HG02852 (cell line): Measurements from ENCODE around the gene AK8.

Source experiments
- ATAC-seq: cut with Tn5 transposase; IDR thresholded peaks from one replicate; pipeline ENCODE4 v1.9.1; 2021; ENCODE audit warnings: mild to moderate bottlenecking, moderate library complexity; ENCODE audit not compliant: unreplicated experiment

AK8 gene

DNA sequence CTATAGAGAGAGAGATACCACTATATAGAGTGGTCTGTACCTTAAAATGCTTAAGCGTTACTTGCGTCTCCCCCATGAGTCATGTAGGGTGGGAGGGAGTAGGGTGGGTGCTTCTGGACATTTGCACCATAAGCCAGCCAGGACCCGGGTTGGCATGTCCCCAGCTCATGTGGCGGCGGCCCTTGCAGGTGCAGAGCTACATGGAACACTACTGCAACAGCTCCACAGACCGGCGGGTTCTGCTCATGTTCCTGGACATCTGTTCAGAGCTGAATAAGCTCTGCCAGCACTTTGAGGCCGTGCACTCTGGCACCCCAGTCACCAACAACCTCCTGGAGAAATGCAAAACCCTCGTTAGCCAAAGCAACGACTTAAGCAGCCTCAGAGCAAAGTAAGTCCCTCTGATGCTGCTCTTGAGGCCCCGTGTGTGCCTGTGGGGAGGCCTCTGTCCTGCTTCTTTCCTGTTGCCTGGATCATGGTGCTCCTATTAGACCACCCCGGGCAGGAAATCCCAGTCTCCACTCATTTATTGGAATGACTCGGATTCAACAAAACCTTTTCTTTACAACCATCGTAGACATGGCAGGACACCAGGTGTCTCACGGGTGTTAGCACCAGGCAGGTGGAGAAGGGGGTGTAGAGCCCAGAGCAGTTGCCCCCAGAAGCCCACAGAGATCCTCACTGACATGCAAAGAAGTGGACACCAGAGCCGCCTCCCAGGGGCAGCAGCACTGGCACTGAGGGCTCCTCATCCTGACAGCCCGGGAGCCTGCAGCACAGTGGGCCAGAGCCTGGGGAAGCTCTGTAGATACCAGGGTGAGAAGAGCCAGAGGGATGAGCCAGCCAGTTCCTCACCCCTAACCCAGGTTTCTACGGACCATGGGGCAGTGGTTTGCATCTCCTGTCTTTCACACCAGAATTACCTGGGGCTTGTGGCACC, 9.4 kb upstream of the AK8 start:
- no peak for ATAC-seq

DNA sequence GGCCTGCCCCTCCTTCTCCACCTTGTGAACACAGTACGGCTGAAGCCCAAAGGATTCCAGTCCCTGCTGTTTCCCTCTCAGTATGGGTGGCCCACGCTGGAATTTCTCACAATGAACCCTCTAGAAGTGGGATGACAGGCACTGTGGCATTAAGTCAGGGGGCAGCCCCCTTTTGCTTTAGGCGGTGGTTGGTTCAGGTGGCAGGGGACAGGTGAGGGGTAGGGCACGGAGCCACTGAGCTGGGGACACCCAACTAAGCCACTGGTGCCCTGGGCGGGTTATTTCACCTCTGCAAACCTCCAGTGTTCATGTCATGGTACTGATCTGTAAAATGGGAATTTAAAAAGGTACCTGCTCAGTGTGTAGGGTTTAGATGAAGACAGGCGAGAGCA, 8.2 kb upstream of the AK8 start:
- ATAC-seq = no peak

DNA sequence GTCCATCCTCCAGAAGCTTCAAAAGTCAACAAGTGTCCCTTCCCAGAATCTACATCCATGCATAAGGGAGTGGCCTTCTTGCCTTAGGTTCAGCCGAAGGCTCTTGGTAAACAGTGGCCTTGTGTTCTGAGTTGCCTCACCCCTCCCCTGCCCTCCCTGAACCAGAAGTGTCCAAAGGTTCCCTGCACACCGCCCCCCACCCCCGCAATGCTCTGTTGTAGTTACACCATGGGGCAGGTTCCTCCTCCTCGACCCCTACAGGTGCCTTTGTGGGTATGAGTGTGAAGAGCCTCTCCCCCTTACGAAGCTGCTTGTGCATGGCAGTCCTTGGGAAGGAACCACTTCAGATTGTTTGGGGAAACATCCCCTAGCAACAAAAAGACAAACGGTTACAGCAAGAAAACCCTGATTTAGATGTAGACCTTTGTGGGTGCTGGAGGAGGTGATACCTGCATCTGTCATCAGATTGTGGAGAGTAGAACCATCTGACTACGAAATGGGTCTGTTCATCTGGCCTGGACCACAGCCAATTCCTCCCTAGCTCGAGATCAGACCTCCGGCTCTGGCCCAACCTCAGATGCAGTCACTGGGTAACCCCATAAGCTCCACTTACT, 7.7 kb upstream of the AK8 start:
- ATAC-seq = no peak

DNA sequence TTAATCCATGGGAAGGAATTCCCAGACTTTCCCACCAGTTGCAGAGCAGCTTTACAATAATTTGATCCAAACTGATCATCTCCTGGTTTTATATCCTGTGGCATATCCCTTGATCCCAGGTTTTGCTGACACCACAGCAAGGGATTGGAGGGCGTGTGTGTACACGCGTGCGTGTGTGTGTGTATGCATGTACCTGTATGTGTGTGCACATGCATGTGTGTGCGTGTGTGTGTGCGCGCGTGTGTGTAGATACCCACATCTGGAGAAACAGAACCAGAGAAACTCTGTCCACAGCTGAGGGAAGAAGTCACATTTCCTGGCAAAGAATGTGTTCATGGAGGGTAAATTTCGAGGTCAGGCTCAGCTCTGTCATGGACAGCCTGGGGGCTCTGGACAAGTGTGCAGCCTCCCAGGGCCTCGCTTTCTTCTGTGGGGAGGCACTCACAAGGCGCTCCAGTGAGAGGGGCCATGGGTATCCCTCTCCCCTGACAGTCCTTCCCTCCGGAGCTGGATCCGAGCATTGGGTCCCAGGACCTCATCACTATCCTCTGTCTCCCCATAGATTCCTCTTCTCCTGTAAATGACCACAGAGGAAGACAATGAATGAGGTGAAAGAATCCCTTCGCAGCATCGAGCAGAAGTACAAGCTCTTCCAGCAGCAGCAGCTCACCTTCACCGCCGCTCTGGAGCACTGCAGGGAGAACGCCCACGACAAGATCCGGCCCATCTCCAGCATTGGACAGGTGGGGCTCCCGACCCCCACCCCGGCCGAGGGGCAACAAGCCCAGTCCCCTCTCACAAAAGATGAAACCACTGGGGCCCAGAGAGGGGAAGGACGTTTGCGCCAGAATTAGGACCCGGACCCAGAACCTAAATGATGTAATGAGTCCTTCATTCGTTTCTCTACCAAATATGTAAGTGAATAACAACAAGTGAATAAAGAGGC, 5.5 kb upstream of the AK8 start:
- ATAC-seq = no peak

DNA sequence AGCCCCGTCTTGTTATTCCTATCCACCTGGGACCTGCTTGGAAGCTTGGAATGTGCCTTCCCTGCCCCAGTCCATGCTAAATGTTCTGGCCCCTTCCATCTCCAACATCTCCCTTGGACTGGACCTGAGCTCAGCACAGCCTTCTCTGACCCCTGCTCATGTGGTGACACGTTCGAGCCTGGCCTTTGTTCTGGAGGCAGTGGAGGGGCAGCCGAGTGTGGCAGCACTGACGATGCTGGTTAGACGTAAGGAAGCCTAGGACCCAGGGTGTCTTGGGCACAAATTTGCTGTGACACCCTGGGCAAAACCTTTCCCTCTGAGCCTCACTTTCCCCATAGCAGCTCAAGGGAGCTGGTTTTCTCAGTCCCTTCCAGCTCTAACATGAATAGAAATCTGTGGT, 4.5 kb upstream of the AK8 start:
- ATAC-seq = no peak

DNA sequence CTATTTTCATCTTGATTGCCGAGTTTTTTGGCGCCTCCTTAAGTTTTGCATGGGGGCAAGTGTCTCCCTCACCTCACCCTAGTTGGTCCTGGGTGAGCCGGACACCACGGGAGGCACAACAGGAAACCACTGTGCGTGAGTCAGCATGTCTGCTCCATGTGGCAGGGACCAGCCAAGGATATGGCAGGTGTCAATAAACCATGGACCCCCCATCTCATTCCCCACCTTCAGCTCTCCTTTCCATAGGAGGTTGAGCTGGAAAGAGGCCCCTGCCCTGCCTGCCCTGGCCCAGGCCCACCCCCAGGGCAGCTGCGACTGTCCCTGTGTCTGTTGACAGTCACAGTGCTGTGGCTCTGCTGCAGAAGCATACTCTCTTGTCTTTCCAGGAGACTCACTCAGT, 3.7 kb upstream of the AK8 start:
- ATAC-seq = no peak

DNA sequence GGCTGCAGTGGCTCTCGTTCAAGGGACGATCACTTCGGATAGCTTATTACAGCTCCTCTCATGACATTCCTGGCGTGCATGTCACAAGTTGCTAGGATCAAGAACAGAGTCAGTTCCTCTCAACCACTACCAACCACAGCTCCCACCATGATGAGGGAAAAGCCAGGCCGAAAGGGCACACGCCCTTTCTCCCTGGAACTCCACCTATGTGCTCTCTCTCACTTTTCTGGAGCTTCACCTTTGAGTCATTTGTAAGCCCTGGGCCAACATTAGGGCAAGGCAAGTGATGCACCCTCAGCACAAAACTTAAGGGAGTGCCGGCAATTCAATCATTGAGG, 2.2 kb upstream of the AK8 start:
- ATAC-seq = no peak

DNA sequence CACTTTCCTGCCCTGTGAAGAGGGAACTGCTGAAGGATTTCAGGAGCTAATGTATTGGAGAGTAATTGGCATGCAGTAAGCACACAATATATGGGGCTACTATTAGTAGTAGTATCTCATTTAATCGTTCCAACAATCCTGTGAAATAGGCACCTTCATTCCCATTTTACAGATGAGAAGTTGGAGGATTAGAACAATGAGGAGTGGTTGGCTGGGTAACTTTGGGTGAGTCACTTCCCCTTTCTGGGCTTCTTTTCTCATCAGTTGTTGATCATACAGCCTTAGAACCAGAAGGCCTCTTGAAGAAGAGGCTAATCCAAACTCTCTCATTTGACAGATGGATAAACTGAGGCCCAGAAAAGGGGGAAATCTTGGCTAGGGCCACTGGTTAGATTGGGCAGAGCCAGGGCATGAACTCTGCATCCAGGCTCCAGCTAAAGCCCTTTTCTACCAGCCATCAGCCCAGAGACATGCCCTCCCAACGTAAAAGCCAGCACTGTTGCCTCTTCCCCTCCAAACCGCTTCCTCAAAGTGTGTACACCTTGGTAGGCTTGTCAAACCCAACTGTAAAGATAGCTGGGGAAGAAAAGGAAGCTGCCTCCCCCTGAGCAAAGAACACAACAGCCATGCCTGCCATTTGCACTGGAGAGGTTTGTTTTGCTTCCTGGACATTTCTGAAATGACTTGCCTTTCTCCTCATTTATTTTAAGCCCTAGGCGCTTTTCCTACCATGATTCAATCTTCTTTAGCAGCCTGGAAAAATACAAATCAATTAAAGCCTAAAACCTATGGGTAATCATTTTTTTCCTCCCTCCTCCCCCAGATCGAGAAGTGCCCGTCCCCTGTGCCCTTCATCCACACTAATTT, 1.6 kb upstream of the AK8 start:
- no peak for ATAC-seq

DNA sequence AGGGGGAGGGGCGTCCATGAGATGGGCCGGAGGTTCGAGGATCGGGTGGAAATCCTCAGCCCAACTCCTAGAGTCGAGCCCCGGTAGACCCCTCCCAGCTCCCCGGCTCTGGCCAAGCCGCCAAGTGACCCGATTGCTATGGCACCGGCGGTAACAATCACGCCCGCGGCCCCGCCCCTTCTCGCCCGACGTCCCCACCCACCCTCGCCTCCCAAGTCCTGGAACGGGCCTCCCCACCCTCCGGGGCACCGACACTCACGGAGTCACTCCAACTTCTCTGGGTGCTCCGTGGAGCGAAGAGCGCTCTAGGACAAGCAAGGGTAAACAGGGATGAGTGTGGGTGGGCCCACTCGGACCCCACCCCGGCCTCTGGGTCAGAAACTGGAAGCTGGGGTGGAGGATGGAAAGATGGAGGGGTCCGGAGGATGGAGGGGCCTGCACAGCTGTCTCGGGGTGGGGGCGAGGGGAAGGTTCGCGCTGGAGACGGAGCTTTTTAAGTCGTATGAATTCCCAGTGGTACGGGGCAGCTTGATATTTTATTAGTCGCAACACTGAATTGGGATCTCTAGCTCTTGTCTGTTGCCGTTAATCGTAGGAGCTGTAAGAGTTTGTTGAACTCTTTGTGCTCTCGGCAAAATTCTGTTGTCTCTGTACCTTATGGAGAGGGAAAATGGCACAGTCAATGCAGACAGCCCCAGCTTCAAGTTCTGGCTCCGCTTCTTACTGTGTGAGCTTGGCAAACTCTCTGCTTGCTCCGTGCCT, 792 bp upstream of the AK8 start, which contains the start of gene SPACA9:
Gene SPACA9, plus strand, starts transcription at position 204 of the 762 bp plus-strand sequence. CDS start 5,050 bp downstream, outside the sequence.
- ATAC-seq = no peak

DNA sequence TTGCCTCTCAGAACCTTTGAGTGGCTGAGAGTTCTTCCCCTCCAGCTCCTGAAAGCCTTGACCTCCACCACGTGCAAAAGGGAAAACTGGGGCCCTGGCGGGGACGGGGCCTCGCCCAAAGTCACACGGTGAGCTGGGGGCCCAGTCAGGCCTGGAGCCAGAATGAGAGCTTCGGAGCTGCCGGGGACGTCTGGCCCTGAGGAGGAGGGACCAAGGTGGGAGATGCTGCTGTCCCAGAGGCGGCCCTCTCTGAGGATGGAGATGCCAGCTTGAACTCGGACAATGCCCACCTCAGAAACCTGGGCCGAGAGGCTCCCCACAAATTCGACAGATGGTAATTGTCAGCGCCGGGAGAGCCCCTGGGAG, 643 bp downstream of the AK8 start:
- no peak for ATAC-seq

DNA sequence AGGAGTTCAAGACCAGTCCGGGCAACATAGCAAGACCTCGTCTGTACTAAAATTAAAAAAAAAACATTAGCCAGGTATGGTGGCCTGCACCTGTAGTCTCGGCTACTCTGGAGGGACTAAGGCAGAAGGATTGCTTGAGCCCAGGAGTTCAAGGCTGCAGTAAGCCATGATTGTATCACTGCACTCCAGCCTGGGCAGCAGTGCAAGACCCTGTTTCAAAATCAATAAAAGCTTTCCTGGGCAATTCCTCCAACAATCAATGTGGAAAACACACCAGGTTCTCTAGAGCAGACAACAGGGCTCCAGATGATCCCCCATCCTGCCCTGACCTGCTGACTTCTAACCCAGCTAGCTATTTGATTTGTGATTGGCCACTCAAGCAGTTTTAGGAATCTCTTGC, 1.2 kb downstream of the AK8 start:
- no peak for ATAC-seq

DNA sequence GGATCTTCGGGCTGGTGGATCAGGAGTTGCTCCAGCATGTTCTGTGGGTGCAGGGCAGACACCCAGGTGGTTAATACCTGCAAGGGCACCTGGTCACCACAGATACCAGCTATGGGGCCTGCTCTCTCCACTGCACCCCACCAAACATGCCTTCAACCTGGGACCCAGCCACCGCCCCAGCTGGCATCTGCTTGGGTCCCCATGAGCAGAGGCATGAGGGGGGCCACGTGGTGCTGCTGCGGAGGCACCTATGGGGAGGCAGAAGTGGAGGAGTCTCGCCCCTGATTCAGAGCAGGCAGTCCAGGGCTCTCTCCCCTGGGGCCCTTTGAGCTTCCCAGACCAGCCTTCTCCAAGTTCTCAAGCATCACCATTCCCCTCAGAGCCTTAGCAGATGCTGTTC, 2.9 kb downstream of the AK8 start:
- ATAC-seq = no peak

DNA sequence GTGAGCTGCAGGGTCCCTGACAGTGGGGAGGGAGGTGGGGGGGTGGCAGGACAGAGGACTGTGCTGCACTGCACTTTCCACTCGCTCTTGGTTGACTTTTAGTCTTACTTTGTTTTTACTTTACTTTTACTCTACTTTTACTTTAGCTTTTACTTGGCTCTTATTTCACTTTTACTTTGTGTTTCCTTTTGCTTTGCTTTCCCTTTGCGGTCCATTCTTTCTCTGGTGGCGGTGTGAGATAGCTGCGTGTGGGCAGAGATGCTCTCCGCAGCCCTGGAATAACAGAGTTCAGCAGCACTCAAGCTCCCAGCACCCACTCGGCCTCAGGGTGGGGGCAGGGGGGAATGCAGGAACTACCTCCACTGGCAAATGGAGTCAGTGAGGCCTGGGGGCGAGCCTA, 4.7 kb downstream of the AK8 start:
- no peak for ATAC-seq

DNA sequence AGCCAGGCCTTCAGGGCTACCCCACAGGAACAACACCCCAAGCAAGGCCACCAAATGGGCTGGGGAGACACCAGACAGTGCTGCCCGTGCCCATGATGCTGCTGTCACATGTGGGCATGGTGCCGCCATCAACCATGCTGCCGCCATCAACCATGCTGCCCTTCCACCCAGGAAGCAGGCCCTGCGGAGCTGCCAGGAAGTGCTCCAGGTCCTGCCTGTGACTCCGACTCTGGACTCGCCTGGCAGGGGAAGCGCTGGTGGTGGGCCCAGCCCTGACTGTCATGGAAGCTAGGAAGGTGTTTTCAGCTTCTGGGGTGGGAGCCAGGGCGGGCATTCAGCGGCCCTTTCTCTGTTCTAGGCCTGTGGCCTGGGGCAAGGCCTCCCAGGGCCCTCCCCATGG, 8.8 kb downstream of the AK8 start:
- no peak for ATAC-seq

DNA sequence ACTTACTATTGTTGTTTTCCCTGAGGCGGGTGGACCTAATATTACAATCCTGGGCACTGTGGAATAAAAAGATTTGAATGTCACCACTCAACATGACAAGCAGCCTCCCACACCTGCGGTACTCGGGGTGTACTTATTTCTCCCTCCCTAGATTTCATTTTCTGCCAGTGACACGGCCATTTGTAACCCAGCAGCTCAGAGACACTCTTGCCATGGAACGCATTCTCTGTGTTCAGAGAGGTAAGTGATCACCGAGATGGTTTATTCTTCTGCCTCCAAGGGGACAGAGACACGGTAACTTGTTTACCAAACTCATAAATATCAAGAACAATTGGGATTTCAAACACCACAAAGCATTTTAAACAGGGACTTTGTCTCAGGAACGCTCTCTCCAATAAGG, 11.2 kb downstream of the AK8 start:
- ATAC-seq = no peak

DNA sequence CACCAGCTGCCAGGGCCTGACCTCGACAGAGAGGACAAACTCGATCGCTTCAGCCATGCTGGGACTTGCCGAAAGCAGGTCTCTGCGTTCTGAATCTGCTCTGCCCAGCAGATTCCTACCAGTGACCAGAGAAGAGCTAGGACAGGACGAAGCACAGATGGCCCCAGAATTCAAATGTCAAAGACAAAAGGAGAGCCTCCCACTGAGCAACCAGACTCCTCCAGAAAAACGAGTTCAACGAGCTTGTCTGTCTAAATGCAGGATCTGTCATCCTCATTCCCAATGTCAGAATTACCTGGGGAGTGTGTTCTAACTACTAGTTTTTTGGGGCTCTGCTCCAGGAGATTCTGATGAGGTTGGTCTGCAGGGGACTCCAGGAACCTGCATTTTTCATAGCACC, 13.4 kb downstream of the AK8 start:
- ATAC-seq = no peak

DNA sequence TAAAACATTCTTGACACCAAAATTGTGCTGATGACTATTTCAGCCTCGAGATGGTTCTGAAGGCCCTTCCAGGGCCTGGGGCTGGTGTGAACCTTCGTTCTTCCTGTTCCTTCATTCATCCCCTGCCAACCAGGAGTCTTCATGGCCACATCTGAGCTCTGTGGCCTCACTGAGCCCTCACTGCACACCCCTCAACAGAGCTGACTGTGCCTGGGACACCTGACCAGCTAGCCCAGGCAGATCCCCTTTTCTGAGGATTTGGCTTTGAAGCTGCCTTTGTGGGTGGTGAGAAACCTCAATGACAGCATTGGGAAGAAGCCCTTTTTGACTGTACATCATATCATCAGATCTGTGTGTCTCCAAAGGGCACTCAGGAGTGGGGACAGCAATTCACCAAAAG, 13.8 kb downstream of the AK8 start:
- no peak for ATAC-seq

DNA sequence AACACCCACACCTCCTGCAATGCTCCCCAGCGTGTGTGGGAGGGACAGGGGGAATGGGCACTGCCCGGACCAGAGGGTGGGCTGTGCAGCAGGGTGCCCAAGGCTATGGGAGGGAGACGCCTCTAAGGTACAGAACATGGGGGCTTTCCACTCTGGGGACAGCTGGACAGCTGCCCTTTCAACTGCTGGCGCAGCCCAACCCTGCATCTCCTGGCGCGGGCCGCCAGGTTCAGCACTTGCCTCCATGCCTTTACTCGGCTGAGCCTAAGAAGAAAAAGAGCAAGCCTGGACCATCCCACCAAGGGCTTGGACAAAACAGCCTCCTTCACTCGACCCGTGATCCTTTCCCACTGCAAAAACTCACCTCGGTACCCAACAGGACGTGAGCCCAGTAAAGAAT, 15.0 kb downstream of the AK8 start:
- no peak for ATAC-seq

DNA sequence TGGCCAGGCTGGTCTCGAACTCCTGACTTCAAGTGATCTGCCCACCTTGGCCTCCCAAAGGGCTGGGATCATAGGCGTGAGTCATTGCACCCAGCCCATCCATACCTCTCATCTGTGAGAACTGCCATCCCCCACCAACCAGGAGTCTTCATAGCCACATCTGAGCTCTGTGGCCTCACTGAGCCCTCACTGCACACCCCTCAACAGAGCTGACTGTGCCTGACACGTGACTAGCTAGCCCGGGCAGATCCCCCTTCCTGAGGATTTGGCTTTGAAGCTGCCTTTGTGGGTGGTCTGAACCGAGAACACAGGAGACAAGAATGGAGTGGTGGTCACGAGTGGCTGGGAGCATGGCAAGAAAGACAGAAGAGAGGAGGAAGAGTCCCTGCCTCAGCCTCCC, 15.6 kb downstream of the AK8 start:
- ATAC-seq = no peak

DNA sequence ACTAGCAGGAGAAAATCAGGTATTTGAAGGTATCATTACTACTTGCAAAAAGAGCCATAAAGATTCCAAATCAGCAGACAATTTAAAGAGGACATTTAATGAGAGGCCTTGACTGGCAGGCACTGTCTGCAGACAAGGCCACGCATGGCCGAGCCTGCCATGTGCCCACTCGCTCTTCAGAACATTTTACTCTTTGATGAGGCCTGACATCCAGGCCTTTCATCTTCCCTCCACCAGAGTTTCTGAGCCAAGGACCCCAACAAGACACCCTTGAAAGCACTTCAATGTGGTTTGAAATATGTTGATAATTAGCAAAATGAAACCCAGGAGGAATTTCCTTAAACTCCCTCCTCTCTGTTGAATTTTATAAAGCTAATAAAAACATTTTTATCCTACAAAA, 16.4 kb downstream of the AK8 start:
- no peak for ATAC-seq
